Astrocyte (in vitro differentiated cells and primary cell): ENCODE data around the gene CNNM2. TPM values are rescaled to one million over a fixed set of nuclear protein-coding genes. Genes with fewer than 3 reads are reported as not detected.

Experiments
- DNase-seq: peaks from one replicate; pipeline ENCODE4 v3.0.0-alpha.2; 2010; ENCODE audit warnings: low read depth
- FAIRE-seq: peaks from 2 replicates; lab custom pipeline; 2011; peaks lifted over from hg19 to GRCh38; lab: Jason Lieb, UNC
- H2AFZ ChIP-seq: 2 replicates; pipeline ENCODE4 v1.6.0; 2012; ENCODE audit warnings: low read depth, low read length, inconsistent platforms
- H3K27ac ChIP-seq: 2 replicates; pipeline ENCODE4 v1.5.1; 2011; ENCODE audit warnings: low read depth, low read length, inconsistent platforms
- H3K27me3 ChIP-seq: 2 replicates; pipeline ENCODE4 v1.6.0; 2011; ENCODE audit warnings: low read length, inconsistent platforms; ENCODE audit not compliant: insufficient read depth
- H3K36me3 ChIP-seq: 2 replicates; pipeline ENCODE4 v1.5.1; 2011; ENCODE audit warnings: low read length, inconsistent platforms; ENCODE audit not compliant: insufficient read depth
- H3K4me1 ChIP-seq: 2 replicates; pipeline ENCODE4 v1.5.1; 2011; ENCODE audit warnings: low read length, inconsistent platforms; ENCODE audit not compliant: insufficient read depth
- H3K4me2 ChIP-seq: 2 replicates; pipeline ENCODE4 v1.6.0; 2012; ENCODE audit warnings: low read length, inconsistent platforms
- H3K4me3 ChIP-seq: 2 replicates; pipeline ENCODE4 v1.5.1; 2011; ENCODE audit warnings: low read depth, mild to moderate bottlenecking, low read length, inconsistent platforms; ENCODE audit not compliant: insufficient read depth
- H3K79me2 ChIP-seq: 2 replicates; pipeline ENCODE4 v1.6.0; 2012; ENCODE audit warnings: mild to moderate bottlenecking, low read length, inconsistent platforms; ENCODE audit not compliant: insufficient read depth
- H3K9ac ChIP-seq: 2 replicates; pipeline ENCODE4 v1.6.0; 2012; ENCODE audit warnings: mild to moderate bottlenecking, low read length, inconsistent platforms
- H3K9me3 ChIP-seq: 2 replicates; pipeline ENCODE4 v1.5.1; 2012; ENCODE audit warnings: low read depth, mild to moderate bottlenecking, low read length, inconsistent platforms; ENCODE audit not compliant: insufficient read depth
- H4K20me1 ChIP-seq: 2 replicates; pipeline ENCODE4 v1.6.0; 2012; ENCODE audit warnings: low read length, inconsistent platforms; ENCODE audit not compliant: insufficient read depth
- H3K27ac Mint-ChIP-seq: one replicate; pipeline ENCODE4 v1.8.0; 2021; ENCODE audit warnings: mild to moderate bottlenecking, mixed read lengths; ENCODE audit not compliant: unreplicated experiment
- H3K27me3 Mint-ChIP-seq: one replicate; pipeline ENCODE4 v1.8.0; 2021; ENCODE audit warnings: low read depth, mixed read lengths; ENCODE audit not compliant: unreplicated experiment
- H3K36me3 Mint-ChIP-seq: one replicate; pipeline ENCODE4 v1.8.0; 2021; ENCODE audit warnings: low read depth, mixed read lengths; ENCODE audit not compliant: unreplicated experiment
- H3K4me1 Mint-ChIP-seq: one replicate; pipeline ENCODE4 v1.8.0; 2021; ENCODE audit warnings: low read depth, mixed read lengths; ENCODE audit not compliant: unreplicated experiment
- H3K4me3 Mint-ChIP-seq: one replicate; pipeline ENCODE4 v1.8.0; 2021; ENCODE audit warnings: mild to moderate bottlenecking, moderate library complexity, mixed read lengths; ENCODE audit not compliant: unreplicated experiment
- H3K9me3 Mint-ChIP-seq: one replicate; pipeline ENCODE4 v1.8.0; 2021; ENCODE audit warnings: mild to moderate bottlenecking, mixed read lengths; ENCODE audit not compliant: unreplicated experiment
- CTCF ChIP-seq: IDR thresholded peaks from 2 replicates; pipeline ENCODE4 v1.5.1; 2011; ENCODE audit warnings: low read depth, mild to moderate bottlenecking, inconsistent platforms, low read length, moderate library complexity; ENCODE audit not compliant: insufficient read depth
- EZH2 ChIP-seq: IDR thresholded peaks from 2 replicates; pipeline ENCODE4 v1.6.1; 2012; ENCODE audit warnings: mild to moderate bottlenecking, low read length, inconsistent platforms; ENCODE audit not compliant: insufficient read depth
- total RNA-seq: library from RNA; stranded (reverse); gene quantifications from 2 replicates; pipeline ENCODE4 v1.2.1, GENCODE V29; 2021

The CNNM2 gene
- total RNA-seq, 1 donor from 2014 or later: 9.9 TPM

GRCh38 chr10:102964713-102965112 lies 46.6 kb downstream of the CNNM2 start:
- H3K36me3 ChIP-seq: no peaks in the 10 kb centered on the region
- H3K4me2 ChIP-seq: no peak overlapping the region
- no peak overlapping the region for H3K27ac ChIP-seq
- no peaks in the 10 kb centered on the region for H3K27me3 ChIP-seq
- TF ChIP-seq EZH2 (no peak), CTCF (no peak)
- H3K27me3 Mint-ChIP-seq: no peaks in the 10 kb centered on the region
- H3K4me3 ChIP-seq: no peak overlapping the region
- H3K36me3 Mint-ChIP-seq: no peaks in the 10 kb centered on the region
- no peak overlapping the region for H3K9ac ChIP-seq
- H3K4me1 Mint-ChIP-seq: peaks cover 7% of the 10 kb centered on the region
- no peak overlapping the region for H2AFZ ChIP-seq
- H3K9me3 Mint-ChIP-seq: no peaks in the 10 kb centered on the region
- no peaks in the 10 kb centered on the region for H3K79me2 ChIP-seq
- DNase-seq (no peak), FAIRE-seq (no peak)
- H3K9me3 ChIP-seq: no peaks in the 10 kb centered on the region
- H3K27ac Mint-ChIP-seq: no peak overlapping the region
- no peak overlapping the region for H3K4me3 Mint-ChIP-seq
- no peaks in the 10 kb centered on the region for H3K4me1 ChIP-seq
- peaks cover 3% of the 10 kb centered on the region for H4K20me1 ChIP-seq

GRCh38 chr10:102965311-102965851 lies 47.3 kb downstream of the CNNM2 start:
- H3K27me3 ChIP-seq: no peaks in the 10 kb centered on the region
- no peak overlapping the region for H3K9ac ChIP-seq
- no peaks in the 10 kb centered on the region for H3K79me2 ChIP-seq
- H3K4me1 ChIP-seq: no peaks in the 10 kb centered on the region
- H3K9me3 ChIP-seq: no peaks in the 10 kb centered on the region
- FAIRE-seq: no peak
- H3K36me3 Mint-ChIP-seq: no peaks in the 10 kb centered on the region
- no peak for TF ChIP-seq CTCF
- TF ChIP-seq EZH2: no peak
- peaks cover 3% of the 10 kb centered on the region for H4K20me1 ChIP-seq
- H3K36me3 ChIP-seq: no peaks in the 10 kb centered on the region
- H3K4me3 ChIP-seq: no peak overlapping the region
- no peaks in the 10 kb centered on the region for H3K9me3 Mint-ChIP-seq
- no peak overlapping the region for H2AFZ ChIP-seq
- no peak overlapping the region for H3K27ac ChIP-seq
- H3K27ac Mint-ChIP-seq: no peak overlapping the region
- no peaks in the 10 kb centered on the region for H3K27me3 Mint-ChIP-seq
- H3K4me3 Mint-ChIP-seq: no peak overlapping the region
- DNase-seq: no peak
- H3K4me1 Mint-ChIP-seq: peaks cover 7% of the 10 kb centered on the region
- no peak overlapping the region for H3K4me2 ChIP-seq

DNA sequence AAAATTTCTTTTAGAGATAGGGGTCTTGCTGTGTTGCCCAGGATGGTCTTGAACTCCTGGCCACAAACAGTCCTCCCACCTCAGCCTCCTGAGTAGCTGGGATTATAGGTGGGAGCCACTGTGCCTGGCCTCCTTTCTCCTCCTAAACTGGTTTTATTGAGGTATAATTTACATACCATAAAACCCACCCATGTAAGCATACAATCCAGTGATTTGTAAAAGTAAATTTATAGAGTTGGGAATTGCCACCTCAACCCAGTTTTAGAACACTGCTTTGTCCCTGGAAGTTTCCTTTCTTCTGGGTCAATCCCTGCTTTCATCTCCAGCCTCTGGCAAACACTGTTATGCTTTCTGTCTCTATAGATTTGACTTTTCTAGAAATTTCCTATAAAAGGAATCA lies 49.0 kb downstream of the CNNM2 start:
- H3K4me3 Mint-ChIP-seq: no peak overlapping the region
- Histone ChIP-seq H3K9ac (no peak overlapping the region), H3K4me2 (no peak overlapping the region), H3K4me3 (no peak overlapping the region), H3K79me2 (no peaks in the 10 kb centered on the region), H2AFZ (no peak overlapping the region), H3K4me1 (no peaks in the 10 kb centered on the region), H3K27me3 (no peaks in the 10 kb centered on the region), H3K9me3 (no peaks in the 10 kb centered on the region), H3K36me3 (no peaks in the 10 kb centered on the region), H4K20me1 (peaks cover 6% of the 10 kb centered on the region), H3K27ac (no peak overlapping the region)
- peaks cover 7% of the 10 kb centered on the region for H3K4me1 Mint-ChIP-seq
- H3K36me3 Mint-ChIP-seq: no peaks in the 10 kb centered on the region
- H3K27ac Mint-ChIP-seq: no peak overlapping the region
- FAIRE-seq (no peak), DNase-seq (no peak)
- no peaks in the 10 kb centered on the region for H3K9me3 Mint-ChIP-seq
- TF ChIP-seq CTCF: no peak
- TF ChIP-seq EZH2: no peak
- no peaks in the 10 kb centered on the region for H3K27me3 Mint-ChIP-seq
